Testis (tissue), 2 donors: ENCODE data around the gene HOMER1.

Experiments
- POLR2A ChIP-seq: fragments of 450-650 bp; IDR thresholded peaks from one replicate; pipeline ENCODE4 v1.6.1; 2017; ENCODE audit warnings: antibody characterized with exemption, mild to moderate bottlenecking, moderate library complexity
- TF ChIP-seq, protein P1 (sequence below), 3 experiments: fragments of 450-650 bp in 2 of 3; fragments of 200-600 bp in 1 of 3; sonication (generic) in 1 of 3; IDR thresholded peaks; one replicate each; pipeline ENCODE4 v1.5.1; 2016 to 2019; ENCODE audit warnings: antibody characterized with exemption in 3 of 3, mild to moderate bottlenecking in 2 of 3, moderate library complexity in 1 of 3

GRCh38 chr5:79512471-79513307 is 1.2 kb downstream of the HOMER1 start:
- no peak for TF ChIP-seq POLR2A
- TF ChIP-seq, protein P1, sequence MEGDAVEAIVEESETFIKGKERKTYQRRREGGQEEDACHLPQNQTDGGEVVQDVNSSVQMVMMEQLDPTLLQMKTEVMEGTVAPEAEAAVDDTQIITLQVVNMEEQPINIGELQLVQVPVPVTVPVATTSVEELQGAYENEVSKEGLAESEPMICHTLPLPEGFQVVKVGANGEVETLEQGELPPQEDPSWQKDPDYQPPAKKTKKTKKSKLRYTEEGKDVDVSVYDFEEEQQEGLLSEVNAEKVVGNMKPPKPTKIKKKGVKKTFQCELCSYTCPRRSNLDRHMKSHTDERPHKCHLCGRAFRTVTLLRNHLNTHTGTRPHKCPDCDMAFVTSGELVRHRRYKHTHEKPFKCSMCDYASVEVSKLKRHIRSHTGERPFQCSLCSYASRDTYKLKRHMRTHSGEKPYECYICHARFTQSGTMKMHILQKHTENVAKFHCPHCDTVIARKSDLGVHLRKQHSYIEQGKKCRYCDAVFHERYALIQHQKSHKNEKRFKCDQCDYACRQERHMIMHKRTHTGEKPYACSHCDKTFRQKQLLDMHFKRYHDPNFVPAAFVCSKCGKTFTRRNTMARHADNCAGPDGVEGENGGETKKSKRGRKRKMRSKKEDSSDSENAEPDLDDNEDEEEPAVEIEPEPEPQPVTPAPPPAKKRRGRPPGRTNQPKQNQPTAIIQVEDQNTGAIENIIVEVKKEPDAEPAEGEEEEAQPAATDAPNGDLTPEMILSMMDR (IDR thresholded peaks at IDR 0.05), result no peak
